HEK293 (cell line): ENCODE measurements around the gene OTOF.

Experiments
- CTCF ChIA-PET: fragments of 350-600 bp; formaldehyde crosslinking; extraction: SDS; loops from one replicate; lab custom pipeline; 2021; ENCODE audit warnings: antibody characterized with exemption; lab: Yijun Ruan, JAX
- POLR2A ChIA-PET: fragments of 300-600 bp; formaldehyde crosslinking; extraction: SDS; loops from one replicate; lab custom pipeline; 2020; ENCODE audit warnings: antibody characterized with exemption, inconsistent platforms; lab: Yijun Ruan, JAX
- H3K27ac ChIP-seq: fragments of 200-500 bp; sonication (Bioruptor generic); 2 replicates; pipeline ENCODE4 v1.5.1; 2014; ENCODE audit warnings: low read depth, low read length, control low read depth, inconsistent platforms; ENCODE audit errors: extremely low read depth
- H3K36me3 ChIP-seq, 2 experiments: fragments of 200-500 bp in 1 of 2; sonication (Bioruptor generic) in 1 of 2; 1 replicate in 1 of 2; 2 replicates in 1 of 2; pipeline ENCODE4 v1.5.1; 2014 to 2017; ENCODE audit warnings: inconsistent platforms in 2 of 2, low read length in 2 of 2; ENCODE audit not compliant: control insufficient read depth in 2 of 2, insufficient read depth in 1 of 2
- H3K4me1 ChIP-seq: fragments of 200-500 bp; sonication (Bioruptor generic); 2 replicates; pipeline ENCODE4 v1.5.1; 2014; ENCODE audit warnings: mild to moderate bottlenecking, low read length, inconsistent platforms; ENCODE audit not compliant: control insufficient read depth, insufficient read depth
- H3K4me3 ChIP-seq: 2 replicates; pipeline ENCODE4 v1.5.1; 2011; ENCODE audit warnings: low read depth, mild to moderate bottlenecking, control low read depth, low read length, moderate library complexity
- H3K9me3 ChIP-seq: fragments of 200-500 bp; sonication (Bioruptor generic); 2 replicates; pipeline ENCODE4 v1.5.1; 2014; ENCODE audit warnings: low read depth, low read length, inconsistent platforms; ENCODE audit not compliant: control insufficient read depth, insufficient read depth
- EGR2 ChIP-seq: fragments of 450-650 bp; formaldehyde crosslinking; IDR thresholded peaks from 2 replicates; pipeline ENCODE4 v1.5.1; 2016; ENCODE audit warnings: low read depth, missing biosample characterization, missing genetic modification characterization
- FEZF1 ChIP-seq: fragments of 450-650 bp; formaldehyde crosslinking; IDR thresholded peaks from 2 replicates; pipeline ENCODE4 v1.5.1; 2016; ENCODE audit warnings: missing biosample characterization, missing genetic modification characterization
- GLI2 ChIP-seq: fragments of 450-650 bp; formaldehyde crosslinking; IDR thresholded peaks from 2 replicates; pipeline ENCODE4; 2017; ENCODE audit warnings: missing biosample characterization, missing genetic modification characterization, low read depth, borderline replicate concordance
- GLI4 ChIP-seq: fragments of 450-650 bp; formaldehyde crosslinking; IDR thresholded peaks from 2 replicates; pipeline ENCODE4 v1.5.1; 2016; ENCODE audit warnings: missing biosample characterization, missing genetic modification characterization
- MZF1 ChIP-seq: fragments of 450-650 bp; formaldehyde crosslinking; IDR thresholded peaks from 2 replicates; pipeline ENCODE4 v1.5.1; 2017; ENCODE audit warnings: missing biosample characterization, missing genetic modification characterization, borderline replicate concordance
- SCRT1 ChIP-seq: fragments of 450-650 bp; formaldehyde crosslinking; IDR thresholded peaks from 2 replicates; pipeline ENCODE4 v1.5.1; 2016; ENCODE audit warnings: missing biosample characterization, missing genetic modification characterization, borderline replicate concordance
- ZBTB1 ChIP-seq: fragments of 450-650 bp; formaldehyde crosslinking; IDR thresholded peaks from 2 replicates; pipeline ENCODE4 v1.5.1; 2016; ENCODE audit warnings: missing biosample characterization, missing genetic modification characterization
- ZBTB17 ChIP-seq: fragments of 450-650 bp; formaldehyde crosslinking; IDR thresholded peaks from 2 replicates; pipeline ENCODE4 v1.5.1; 2016; ENCODE audit warnings: missing biosample characterization, missing genetic modification characterization
- ZBTB20 ChIP-seq: fragments of 450-650 bp; formaldehyde crosslinking; IDR thresholded peaks from 2 replicates; pipeline ENCODE4 v1.5.1; 2016; ENCODE audit warnings: missing biosample characterization, missing genetic modification characterization
- ZBTB48 ChIP-seq: fragments of 450-650 bp; formaldehyde crosslinking; IDR thresholded peaks from 2 replicates; pipeline ENCODE4 v1.5.1; 2016; ENCODE audit warnings: missing biosample characterization, missing genetic modification characterization
- ZNF19 ChIP-seq: fragments of 450-650 bp; formaldehyde crosslinking; IDR thresholded peaks from 2 replicates; pipeline ENCODE4; 2016; ENCODE audit warnings: missing biosample characterization, missing genetic modification characterization, low read depth
- ZNF202 ChIP-seq: fragments of 450-650 bp; formaldehyde crosslinking; IDR thresholded peaks from 2 replicates; pipeline ENCODE4 v1.5.1; 2016; ENCODE audit warnings: missing biosample characterization, missing genetic modification characterization, borderline replicate concordance
- ZNF292 ChIP-seq: fragments of 450-650 bp; formaldehyde crosslinking; IDR thresholded peaks from 2 replicates; pipeline ENCODE4 v1.5.1; 2016; ENCODE audit warnings: low read depth, missing biosample characterization, missing genetic modification characterization, borderline replicate concordance
- ZNF366 ChIP-seq: fragments of 450-650 bp; formaldehyde crosslinking; conservative IDR thresholded peaks from 2 replicates; pipeline ENCODE4 v1.5.1; 2016; ENCODE audit warnings: missing biosample characterization, missing genetic modification characterization
- ZNF391 ChIP-seq: fragments of 450-650 bp; formaldehyde crosslinking; IDR thresholded peaks from 2 replicates; pipeline ENCODE4 v1.5.1; 2016; ENCODE audit warnings: low read depth, missing biosample characterization, missing genetic modification characterization, borderline replicate concordance
- ZNF548 ChIP-seq: fragments of 450-650 bp; formaldehyde crosslinking; IDR thresholded peaks from 2 replicates; pipeline ENCODE4 v1.5.1; 2016; ENCODE audit warnings: missing biosample characterization, missing genetic modification characterization
- ZNF623 ChIP-seq: fragments of 450-650 bp; formaldehyde crosslinking; IDR thresholded peaks from 2 replicates; pipeline ENCODE4 v1.5.1; 2016; ENCODE audit warnings: missing biosample characterization, missing genetic modification characterization
- ZNF677 ChIP-seq: fragments of 450-650 bp; IDR thresholded peaks from 2 replicates; pipeline ENCODE4 v1.5.0; 2018; ENCODE audit warnings: missing biosample characterization, mild to moderate bottlenecking, missing genetic modification characterization, moderate library complexity
- ZNF768 ChIP-seq: fragments of 450-650 bp; formaldehyde crosslinking; IDR thresholded peaks from 2 replicates; pipeline ENCODE4 v1.5.1; 2018; ENCODE audit warnings: missing biosample characterization, mild to moderate bottlenecking, missing genetic modification characterization
- ZNF837 ChIP-seq: fragments of 450-650 bp; formaldehyde crosslinking; IDR thresholded peaks from 2 replicates; pipeline ENCODE4 v1.5.1; 2016; ENCODE audit warnings: missing biosample characterization, missing genetic modification characterization
- ZSCAN30 ChIP-seq: fragments of 450-650 bp; IDR thresholded peaks from 2 replicates; pipeline ENCODE4 v1.5.1; 2018; ENCODE audit warnings: missing biosample characterization, mild to moderate bottlenecking, missing genetic modification characterization, moderate library complexity
- TF ChIP-seq, protein P1 (sequence below): fragments of 450-650 bp; formaldehyde crosslinking; IDR thresholded peaks from 2 replicates; pipeline ENCODE4 v1.5.1; 2016; ENCODE audit warnings: missing biosample characterization, missing genetic modification characterization
- TF ChIP-seq, protein P2 (sequence below): fragments of 450-650 bp; formaldehyde crosslinking; IDR thresholded peaks from 2 replicates; pipeline ENCODE4 v1.5.1; 2016; ENCODE audit warnings: missing biosample characterization, missing genetic modification characterization
- TF ChIP-seq, protein P3 (sequence below): fragments of 450-650 bp; formaldehyde crosslinking; IDR thresholded peaks from 2 replicates; pipeline ENCODE4 v1.5.1; 2016; ENCODE audit warnings: missing biosample characterization, missing genetic modification characterization
- TF ChIP-seq, protein P4 (sequence below): fragments of 450-650 bp; formaldehyde crosslinking; IDR thresholded peaks from 2 replicates; pipeline ENCODE4 v1.5.1; 2017; ENCODE audit warnings: missing biosample characterization, missing genetic modification characterization

Gene OTOF

DNA sequence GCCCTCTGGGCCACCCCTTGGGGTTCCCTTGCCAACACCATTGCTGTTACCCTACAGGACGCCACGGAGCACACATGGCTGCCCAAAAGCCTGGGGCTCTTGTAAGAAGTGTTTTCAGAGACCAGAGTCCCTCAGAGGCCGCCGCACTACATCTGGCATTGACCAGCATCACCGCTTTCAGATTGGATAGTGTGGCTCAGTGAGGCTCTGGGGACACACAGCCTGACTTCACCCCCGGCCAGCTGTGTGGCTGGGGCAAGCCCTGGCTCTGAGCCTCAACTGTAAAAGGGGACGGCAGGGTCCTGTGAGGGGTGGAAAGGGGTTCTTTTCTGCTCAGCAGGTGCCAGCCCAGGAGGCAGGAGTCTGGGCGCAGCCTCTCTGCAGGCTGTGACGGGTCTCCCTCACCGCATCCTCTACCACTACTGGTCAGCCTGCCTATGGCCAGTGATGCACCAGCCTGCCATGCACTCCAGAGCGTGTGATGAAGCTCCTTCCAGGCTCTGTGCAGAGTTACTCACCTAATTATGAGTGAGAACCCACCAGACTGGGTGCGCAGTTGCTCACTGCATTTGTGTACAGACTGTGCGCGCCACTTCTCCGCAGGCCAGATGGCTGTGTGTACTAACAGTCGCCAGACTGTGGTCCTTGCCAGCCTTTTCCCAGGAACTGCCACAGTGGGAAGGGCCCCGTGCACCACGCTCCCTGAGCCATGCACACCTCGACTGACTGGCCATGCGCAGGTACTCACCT, 10.7 kb upstream of the OTOF start:
- Histone ChIP-seq H3K9me3 (no peaks in the 10 kb centered on the region), H3K4me1 (no peaks in the 10 kb centered on the region), H3K27ac (no peak overlapping the region), H3K4me3 (no peak overlapping the region)
- CTCF ChIA-PET = no interaction called here
- TF ChIP-seq ZNF19 (no peak), ZNF292 (no peak), ZBTB20 (tag by site-specific recombination) (no peak), MZF1 (tag by site-specific recombination) (no peak), ZNF366 (tag by site-specific recombination) (no peak), EGR2 (tag by site-specific recombination) (no peak), ZBTB1 (tag by site-specific recombination) (no peak), SCRT1 (tag by site-specific recombination) (no peak), ZNF677 (tag by site-specific recombination) (no peak), ZNF391 (no peak), GLI4 (no peak), ZNF548 (tag by site-specific recombination) (no peak)
- TF ChIP-seq, protein P1, sequence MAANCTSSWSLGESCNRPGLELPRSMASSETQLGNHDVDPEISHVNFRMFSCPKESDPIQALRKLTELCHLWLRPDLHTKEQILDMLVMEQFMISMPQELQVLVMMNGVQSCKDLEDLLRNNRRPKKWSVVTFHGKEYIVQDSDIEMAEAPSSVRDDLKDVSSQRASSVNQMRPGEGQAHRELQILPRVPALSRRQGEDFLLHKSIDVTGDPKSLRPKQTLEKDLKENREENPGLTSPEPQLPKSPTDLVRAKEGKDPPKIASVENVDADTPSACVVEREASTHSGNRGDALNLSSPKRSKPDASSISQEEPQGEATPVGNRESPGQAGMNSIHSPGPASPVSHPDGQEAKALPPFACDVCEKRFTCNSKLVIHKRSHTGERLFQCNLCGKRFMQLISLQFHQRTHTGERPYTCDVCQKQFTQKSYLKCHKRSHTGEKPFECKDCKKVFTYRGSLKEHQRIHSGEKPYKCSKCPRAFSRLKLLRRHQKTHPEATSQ = no peak
- TF ChIP-seq, protein P2, sequence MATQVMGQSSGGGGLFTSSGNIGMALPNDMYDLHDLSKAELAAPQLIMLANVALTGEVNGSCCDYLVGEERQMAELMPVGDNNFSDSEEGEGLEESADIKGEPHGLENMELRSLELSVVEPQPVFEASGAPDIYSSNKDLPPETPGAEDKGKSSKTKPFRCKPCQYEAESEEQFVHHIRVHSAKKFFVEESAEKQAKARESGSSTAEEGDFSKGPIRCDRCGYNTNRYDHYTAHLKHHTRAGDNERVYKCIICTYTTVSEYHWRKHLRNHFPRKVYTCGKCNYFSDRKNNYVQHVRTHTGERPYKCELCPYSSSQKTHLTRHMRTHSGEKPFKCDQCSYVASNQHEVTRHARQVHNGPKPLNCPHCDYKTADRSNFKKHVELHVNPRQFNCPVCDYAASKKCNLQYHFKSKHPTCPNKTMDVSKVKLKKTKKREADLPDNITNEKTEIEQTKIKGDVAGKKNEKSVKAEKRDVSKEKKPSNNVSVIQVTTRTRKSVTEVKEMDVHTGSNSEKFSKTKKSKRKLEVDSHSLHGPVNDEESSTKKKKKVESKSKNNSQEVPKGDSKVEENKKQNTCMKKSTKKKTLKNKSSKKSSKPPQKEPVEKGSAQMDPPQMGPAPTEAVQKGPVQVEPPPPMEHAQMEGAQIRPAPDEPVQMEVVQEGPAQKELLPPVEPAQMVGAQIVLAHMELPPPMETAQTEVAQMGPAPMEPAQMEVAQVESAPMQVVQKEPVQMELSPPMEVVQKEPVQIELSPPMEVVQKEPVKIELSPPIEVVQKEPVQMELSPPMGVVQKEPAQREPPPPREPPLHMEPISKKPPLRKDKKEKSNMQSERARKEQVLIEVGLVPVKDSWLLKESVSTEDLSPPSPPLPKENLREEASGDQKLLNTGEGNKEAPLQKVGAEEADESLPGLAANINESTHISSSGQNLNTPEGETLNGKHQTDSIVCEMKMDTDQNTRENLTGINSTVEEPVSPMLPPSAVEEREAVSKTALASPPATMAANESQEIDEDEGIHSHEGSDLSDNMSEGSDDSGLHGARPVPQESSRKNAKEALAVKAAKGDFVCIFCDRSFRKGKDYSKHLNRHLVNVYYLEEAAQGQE (tag by site-specific recombination) = no peak
- TF ChIP-seq, all 188 proteins: peak for 0
- POLR2A ChIA-PET = interaction anchor here (1.0 kb wide), 1 partner anchor 73 kb away, joined by 3 read pairs; a partner anchor contains a TSS
- no peaks in the 10 kb centered on the region for H3K36me3 ChIP-seq

DNA sequence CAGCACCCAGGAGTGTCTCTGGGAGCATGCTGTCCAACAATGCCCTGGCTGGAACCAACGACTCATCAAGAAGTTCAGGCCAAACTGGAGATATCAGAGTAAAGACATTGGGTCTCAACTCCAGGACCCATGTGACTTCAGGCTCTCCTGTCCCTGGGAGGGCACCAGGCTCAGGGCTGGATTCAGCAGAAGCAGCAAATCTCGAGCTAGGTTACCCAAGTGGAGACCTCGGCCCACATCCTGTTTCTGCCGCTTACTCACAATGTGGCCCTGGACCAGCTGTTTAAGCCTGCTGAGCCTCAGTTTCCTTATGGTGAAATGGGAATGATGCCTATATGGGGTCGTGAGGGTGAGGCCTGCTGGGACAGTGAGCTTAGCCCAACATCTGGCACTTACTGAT, 9.3 kb upstream of the OTOF start:
- no peaks in the 10 kb centered on the region for H3K36me3 ChIP-seq
- H3K27ac ChIP-seq = no peak overlapping the region
- CTCF ChIA-PET = interaction anchor here (1.5 kb wide), 1 partner anchor 17 kb away, joined by 5 read pairs; no protein-coding TSS in a partner anchor

DNA sequence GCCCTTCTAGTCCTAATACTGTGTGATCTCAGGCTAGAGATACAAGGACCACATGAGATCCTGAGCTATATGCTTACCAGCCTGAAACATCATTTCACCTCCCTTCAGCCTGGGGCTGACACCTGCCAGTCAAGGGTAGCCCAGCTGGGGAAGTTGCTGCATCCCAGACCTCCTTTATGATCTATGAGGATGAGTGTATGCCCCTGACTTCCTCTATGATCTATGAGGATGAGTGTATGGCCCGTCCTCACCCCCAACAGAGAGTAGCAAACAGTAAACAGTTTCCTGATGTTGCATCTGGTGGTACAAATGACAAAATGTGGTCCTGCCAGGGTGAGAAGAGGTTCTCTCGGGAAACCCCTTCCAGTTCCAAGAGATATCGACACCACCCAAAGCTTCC, 8.9 kb upstream of the OTOF start:
- no peak overlapping the region for H3K4me3 ChIP-seq
- no peaks in the 10 kb centered on the region for H3K4me1 ChIP-seq
- CTCF ChIA-PET = interaction anchor here (1.5 kb wide), 1 partner anchor 17 kb away, joined by 5 read pairs; no protein-coding TSS in a partner anchor
- no peaks in the 10 kb centered on the region for H3K36me3 ChIP-seq
- H3K9me3 ChIP-seq = no peaks in the 10 kb centered on the region
- POLR2A ChIA-PET = no interaction called here
- no peak overlapping the region for H3K27ac ChIP-seq
- no peak for TF ChIP-seq FEZF1 (tag by site-specific recombination)
- TF ChIP-seq ZNF837 = no peak
- no peak for TF ChIP-seq ZNF366 (tag by site-specific recombination)
- TF ChIP-seq ZNF768 (tag by site-specific recombination) = no peak
- TF ChIP-seq ZNF623 (tag by site-specific recombination) = no peak
- TF ChIP-seq ZNF202 = no peak
- TF ChIP-seq, protein P3, sequence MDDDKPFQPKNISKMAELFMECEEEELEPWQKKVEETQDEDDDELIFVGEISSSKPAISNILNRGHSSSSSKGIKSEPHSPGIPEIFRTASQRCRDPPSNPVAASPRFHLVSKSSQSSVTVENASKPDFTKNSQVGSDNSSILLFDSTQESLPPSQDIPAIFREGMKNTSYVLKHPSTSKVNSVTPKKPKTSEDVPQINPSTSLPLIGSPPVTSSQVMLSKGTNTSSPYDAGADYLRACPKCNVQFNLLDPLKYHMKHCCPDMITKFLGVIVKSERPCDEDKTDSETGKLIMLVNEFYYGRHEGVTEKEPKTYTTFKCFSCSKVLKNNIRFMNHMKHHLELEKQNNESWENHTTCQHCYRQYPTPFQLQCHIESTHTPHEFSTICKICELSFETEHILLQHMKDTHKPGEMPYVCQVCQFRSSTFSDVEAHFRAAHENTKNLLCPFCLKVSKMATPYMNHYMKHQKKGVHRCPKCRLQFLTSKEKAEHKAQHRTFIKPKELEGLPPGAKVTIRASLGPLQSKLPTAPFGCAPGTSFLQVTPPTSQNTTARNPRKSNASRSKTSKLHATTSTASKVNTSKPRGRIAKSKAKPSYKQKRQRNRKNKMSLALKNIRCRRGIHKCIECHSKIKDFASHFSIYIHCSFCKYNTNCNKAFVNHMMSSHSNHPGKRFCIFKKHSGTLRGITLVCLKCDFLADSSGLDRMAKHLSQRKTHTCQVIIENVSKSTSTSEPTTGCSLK (tag by site-specific recombination) = no peak
- TF ChIP-seq, protein P4, sequence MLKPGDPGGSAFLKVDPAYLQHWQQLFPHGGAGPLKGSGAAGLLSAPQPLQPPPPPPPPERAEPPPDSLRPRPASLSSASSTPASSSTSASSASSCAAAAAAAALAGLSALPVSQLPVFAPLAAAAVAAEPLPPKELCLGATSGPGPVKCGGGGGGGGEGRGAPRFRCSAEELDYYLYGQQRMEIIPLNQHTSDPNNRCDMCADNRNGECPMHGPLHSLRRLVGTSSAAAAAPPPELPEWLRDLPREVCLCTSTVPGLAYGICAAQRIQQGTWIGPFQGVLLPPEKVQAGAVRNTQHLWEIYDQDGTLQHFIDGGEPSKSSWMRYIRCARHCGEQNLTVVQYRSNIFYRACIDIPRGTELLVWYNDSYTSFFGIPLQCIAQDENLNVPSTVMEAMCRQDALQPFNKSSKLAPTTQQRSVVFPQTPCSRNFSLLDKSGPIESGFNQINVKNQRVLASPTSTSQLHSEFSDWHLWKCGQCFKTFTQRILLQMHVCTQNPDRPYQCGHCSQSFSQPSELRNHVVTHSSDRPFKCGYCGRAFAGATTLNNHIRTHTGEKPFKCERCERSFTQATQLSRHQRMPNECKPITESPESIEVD (tag by site-specific recombination) = no peak
- TF ChIP-seq ZSCAN30 (tag by site-specific recombination) = no peak

More for the DNA sequence above, 9.3 kb upstream of the OTOF start:
- POLR2A ChIA-PET = no interaction called here
- H3K4me1 ChIP-seq = no peaks in the 10 kb centered on the region
- no peak overlapping the region for H3K4me3 ChIP-seq
- TF ChIP-seq ZBTB48 (tag by site-specific recombination) = no peak
- TF ChIP-seq GLI2 (tag by site-specific recombination) = no peak
- peak; percentile 47; the same call in 1 of the 2 replicates for TF ChIP-seq ZBTB17
- no peaks in the 10 kb centered on the region for H3K9me3 ChIP-seq
